ENCODE data around the gene GINS2.

Gene GINS2

GRCh38 chr16:85687651-85688471, 893 bp downstream of the GINS2 start:
- DNase-seq = no peak

- no peak for DNase-seq
These were observed 1.7 kb downstream of the GINS2 start for GRCh38 chr16:85686912-85687591.

- no peak for DNase-seq
These were observed 3.5 kb downstream of the GINS2 start for GRCh38 chr16:85685251-85685650.

- no peak for DNase-seq
These were observed 5.4 kb downstream of the GINS2 start for GRCh38 chr16:85683363-85683762.

GRCh38 chr16:85682516-85682915, 6.2 kb downstream of the GINS2 start:
- DNase-seq = no peak

- peak; percentile 23 for DNase-seq
These were observed 7.5 kb downstream of the GINS2 start for GRCh38 chr16:85681255-85681654.

- DNase-seq = no peak
These were observed 8.3 kb downstream of the GINS2 start for GRCh38 chr16:85680352-85680944.

GRCh38 chr16:85679870-85680269, 8.9 kb downstream of the GINS2 start:
- no peak for DNase-seq

- no peak for DNase-seq
These were observed 9.9 kb downstream of the GINS2 start for GRCh38 chr16:85678821-85679220.

- no peak for DNase-seq
These were observed 10.7 kb downstream of the GINS2 start for GRCh38 chr16:85678016-85678415.

- DNase-seq = no peak
These were observed 11.3 kb downstream of the GINS2 start for GRCh38 chr16:85677383-85677967.

- DNase-seq = no peak
These were observed 12.3 kb downstream of the GINS2 start for GRCh38 chr16:85676466-85676865.

GRCh38 chr16:85675251-85675874, 13.4 kb downstream of the GINS2 start:
- DNase-seq = no peak

GRCh38 chr16:85674828-85675227, 13.9 kb downstream of the GINS2 start:
- no peak for DNase-seq

- DNase-seq = no peak
These were observed 14.4 kb downstream of the GINS2 start for GRCh38 chr16:85674418-85674755.

- DNase-seq = peak; percentile 33
These were observed 15.0 kb downstream of the GINS2 start for GRCh38 chr16:85673529-85674417.

GRCh38 chr16:85670840-85671239, 17.9 kb downstream of the GINS2 start:
- DNase-seq = no peak

GRCh38 chr16:85668676-85669424, 19.9 kb downstream of the GINS2 start:
- DNase-seq = no peak

- DNase-seq = no peak
These were observed 20.8 kb downstream of the GINS2 start for GRCh38 chr16:85667841-85668413.

- no peak for DNase-seq
These were observed 21.5 kb downstream of the GINS2 start for GRCh38 chr16:85667261-85667660.

GRCh38 chr16:85665929-85666328, 22.8 kb downstream of the GINS2 start:
- no peak for DNase-seq

Data from NCI-H774 (cell line).